GM18519 (cell line): ENCODE measurements around the gene NSUN6.

ENCODE experiments used
- ATAC-seq: cut with Tn5 transposase; IDR thresholded peaks from one replicate; pipeline ENCODE4 v1.9.1; 2021; ENCODE audit warnings: mild to moderate bottlenecking, moderate library complexity; ENCODE audit not compliant: unreplicated experiment, low FRiP score

The NSUN6 gene

DNA sequence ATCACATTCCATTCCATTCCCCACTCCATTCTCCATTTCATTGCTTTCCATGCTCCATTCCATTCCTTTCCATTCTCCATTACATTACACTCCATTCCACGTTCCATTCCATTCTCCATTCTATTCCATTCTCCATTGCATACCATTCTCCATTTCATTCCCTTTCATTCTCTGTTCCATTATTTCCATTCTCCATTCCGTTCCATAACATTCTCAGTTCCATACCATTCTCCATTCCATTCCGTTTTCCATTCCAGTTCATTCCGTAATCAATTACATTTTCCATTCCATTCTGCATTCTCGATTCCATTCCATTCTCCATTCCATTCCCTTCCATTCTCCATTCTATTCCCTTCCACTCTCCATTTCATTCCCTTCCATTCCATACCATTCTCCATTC is 86.4 kb downstream of the NSUN6 start:
- ATAC-seq: no peak

DNA sequence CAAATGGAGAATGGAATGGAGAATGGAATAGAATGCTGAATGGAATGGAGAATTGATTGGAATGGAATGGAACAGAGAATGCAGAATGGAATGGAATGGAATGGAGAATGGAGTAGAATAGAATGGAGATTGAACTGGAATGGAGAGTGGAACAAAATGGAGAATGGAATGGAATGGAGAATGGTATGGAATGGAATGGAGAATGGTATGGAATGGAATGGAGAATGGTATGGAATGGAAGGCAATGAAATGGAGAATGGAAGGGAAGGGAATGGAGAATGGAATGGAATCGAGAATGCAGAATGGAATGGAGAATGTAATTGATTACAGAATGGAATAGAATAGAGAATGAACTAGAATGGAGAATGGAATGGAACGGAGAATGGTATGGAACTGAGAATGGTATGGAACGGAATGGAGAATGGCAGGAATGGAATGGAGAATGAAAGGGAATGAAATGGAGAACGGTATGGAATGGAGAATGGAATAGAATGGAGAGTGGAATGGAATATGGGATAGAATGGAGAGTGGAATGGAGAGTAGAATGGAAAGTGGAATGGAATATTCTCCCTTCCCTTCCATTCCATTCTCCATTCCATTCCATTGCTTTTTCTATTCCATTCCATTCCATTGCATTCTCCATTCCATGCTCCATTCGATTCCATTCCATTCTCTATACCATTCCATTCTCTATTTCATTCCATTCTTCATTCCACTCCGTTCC is 88.2 kb downstream of the NSUN6 start:
- no peak for ATAC-seq

DNA sequence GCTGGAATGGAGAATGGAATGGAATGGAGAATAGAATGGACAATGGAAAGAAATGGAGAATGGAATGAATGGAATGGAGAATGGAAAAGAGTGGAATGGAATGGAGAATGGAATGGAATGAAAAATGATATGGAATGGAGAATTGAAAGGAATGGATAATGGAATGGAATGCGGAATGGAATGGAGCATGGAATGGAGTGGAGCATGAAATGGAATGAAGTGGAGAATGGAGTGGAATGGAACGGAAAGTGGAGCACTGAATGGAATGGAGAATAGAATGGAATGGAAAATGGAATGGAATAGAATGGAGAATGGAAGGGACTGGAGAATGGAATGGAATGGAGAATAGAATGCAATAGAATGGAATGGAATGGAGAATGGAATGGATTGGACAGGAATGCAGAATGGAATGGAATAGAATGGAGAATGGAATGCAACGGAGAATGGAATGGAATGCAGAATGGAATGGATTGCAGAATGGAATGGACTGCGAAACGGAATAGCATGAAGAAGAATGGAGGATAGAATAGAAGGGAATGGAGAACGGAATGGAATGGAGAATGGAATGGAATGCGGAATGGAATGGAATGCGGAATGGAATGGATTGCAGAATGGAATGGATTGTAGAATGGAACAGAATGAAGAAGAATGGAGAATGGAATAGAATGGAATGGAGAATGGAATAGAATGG is 89.4 kb downstream of the NSUN6 start:
- ATAC-seq: no peak

DNA sequence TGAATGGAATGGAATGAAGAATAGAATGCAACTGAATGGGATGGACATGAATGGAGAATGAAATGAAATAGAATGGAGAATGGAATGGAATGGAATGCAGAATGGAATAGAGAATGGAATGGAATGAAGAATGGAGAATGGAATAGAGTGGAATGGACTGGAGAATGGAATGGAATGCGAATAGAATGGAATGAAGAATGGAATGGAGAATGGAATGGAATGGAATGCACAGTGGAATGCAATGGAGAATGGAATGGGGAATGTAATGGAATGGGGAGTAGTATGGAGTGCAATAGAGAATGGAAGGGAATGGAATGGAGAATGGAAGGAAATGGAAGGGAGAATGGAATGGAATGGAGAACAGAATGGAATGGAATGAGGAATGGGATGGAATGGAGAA is 93.4 kb downstream of the NSUN6 start:
- no peak for ATAC-seq

DNA sequence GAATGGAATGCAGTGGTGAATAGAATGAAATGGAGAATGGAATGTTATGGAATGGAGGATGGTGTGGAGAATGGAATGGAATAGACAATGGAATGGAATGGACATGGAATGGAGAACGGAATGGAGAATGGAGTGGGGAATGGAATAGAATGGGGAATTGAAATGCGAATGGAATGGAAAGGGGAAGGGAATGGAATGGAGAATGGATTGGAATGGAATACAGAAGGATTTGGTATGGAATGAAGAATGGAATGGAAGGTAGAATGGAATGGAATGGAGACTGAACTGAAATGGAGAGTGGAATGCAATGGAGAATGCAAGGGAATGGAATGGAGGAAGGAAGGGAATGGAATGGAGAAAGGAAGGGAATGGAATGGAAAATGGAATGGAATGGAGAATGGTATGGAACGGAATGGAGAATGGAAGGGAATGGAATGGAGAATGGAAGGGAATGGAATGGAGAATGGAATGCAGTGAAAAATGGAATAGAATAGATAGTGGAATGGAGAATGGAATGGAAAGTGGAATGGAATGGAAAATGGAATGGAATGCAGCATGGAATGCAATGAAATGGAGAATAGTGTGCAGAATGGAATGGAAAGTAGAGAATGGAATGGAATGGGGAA is 94.8 kb downstream of the NSUN6 start:
- ATAC-seq: no peak

DNA sequence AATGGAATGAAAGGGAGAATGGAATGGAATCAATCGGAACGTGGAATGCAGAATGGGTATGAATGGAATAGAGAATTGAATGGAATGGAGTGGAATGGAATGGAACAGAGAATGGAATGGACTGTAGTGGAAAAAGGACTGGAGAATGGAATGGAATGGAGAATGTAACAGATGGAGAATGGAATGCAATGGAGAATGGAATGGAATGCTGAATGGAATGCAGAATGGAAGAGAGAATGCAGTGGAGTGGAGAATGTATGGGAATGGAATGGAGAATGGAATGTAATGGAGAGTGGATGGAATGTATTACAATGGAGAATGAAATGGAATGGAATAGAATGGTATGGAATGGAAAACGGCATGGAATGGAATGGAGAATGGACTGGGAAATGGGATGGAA is 96.9 kb downstream of the NSUN6 start:
- ATAC-seq: no peak

DNA sequence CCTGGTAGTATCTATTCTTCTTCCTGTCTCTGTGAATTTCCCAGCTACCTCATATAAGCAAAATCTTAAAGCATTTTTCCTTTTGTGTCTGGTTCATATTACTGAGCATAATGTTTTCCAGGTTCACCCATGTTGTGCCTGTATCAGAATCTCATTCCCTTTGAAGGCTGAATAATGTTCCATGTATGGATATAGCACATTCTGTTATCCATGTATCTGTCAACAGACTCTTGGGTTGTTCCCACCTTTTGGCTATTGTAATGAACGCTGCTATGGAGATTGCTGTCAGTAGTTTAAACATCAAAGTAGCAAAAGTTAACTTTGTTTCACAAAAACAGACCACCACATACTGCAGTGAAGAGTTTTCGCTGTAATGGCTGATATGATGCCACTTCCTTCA is 99.9 kb downstream of the NSUN6 start:
- ATAC-seq: no peak

DNA sequence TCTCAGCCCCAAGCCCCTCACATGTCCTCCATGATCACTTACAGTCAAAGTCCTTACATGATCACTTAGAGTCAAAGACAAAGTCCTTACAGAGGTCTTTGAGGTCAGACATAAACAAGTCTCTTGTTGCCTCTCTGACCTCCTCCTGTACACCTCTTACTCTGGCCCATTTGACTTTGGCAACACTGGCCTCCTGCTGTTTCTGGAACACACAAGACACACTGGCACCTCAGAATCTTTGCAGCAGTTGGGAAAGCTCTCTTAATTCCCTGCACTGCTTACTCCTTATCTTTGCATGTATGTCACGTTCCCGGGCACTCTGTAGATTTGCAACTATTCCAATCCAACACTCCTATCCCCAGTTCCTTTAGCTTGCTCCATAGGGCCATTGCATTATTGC is 102.3 kb downstream of the NSUN6 start:
- ATAC-seq: no peak

DNA sequence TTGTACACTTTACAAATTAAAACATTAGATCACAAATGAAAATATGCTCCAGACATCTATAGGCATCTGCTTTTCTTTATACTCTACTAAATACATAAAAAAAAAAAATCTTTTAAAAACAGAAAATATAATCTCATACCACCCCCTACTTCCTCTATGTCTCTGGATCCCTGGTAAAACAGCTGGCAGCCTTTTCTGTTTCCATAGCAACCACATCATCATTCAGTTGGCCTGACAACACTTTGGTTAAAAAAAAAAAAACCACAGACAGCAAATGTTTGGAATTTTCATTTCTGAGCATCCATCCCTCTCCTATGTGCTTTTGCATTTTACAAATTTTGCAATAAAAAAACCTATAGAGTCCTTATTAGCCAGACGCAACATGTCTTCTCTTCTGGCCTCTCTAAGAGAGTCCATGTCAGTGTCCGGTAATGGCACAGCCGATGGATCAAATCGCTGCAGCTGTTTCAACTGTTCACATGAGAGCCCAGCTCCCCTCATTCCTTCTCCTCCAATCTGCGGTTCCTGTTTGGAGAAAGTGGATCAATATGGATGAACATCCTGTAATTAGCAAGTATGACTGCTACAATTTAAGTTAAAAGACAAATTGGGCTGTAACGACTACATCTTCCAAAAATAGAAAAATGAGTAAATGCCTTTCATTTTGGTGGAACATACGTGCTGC is 105.6 kb downstream of the NSUN6 start:
- ATAC-seq: no peak

DNA sequence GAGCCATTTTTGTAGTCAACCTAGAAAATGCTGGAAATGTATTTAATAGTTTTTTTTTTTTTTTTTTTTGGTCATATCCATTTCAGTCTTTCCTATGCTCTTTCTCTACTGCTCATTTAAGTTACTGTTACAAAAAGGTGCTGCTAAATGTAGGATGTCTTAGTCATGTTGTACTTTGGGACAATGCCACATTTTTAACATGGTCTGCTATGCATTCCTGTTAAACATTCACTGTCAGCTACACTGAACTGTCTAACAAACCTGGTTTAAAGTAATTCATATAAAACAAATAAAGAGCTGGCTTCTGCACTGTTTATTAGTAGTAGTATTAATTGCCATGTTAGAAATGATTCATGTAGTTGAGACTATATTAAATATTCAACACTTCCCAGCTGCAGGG is 108.6 kb downstream of the NSUN6 start:
- ATAC-seq: no peak

DNA sequence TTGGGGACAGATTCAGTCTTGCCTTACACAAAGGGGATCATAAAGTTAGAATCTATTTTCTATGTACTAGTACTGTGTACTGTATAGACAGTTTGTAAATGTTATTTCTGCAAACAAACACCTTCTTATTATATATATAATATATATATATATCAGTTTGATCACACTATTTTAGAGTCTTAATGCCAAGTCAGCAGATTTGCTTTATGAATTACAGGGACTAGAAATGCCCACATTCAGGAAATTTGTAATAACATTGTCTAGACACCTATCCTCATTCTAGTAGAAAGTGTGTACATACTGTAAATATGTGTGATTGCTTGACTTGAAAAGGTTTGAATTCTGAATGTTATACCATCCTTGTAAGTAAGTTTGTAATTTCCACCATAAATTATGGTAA is 111.2 kb downstream of the NSUN6 start:
- no peak for ATAC-seq

DNA sequence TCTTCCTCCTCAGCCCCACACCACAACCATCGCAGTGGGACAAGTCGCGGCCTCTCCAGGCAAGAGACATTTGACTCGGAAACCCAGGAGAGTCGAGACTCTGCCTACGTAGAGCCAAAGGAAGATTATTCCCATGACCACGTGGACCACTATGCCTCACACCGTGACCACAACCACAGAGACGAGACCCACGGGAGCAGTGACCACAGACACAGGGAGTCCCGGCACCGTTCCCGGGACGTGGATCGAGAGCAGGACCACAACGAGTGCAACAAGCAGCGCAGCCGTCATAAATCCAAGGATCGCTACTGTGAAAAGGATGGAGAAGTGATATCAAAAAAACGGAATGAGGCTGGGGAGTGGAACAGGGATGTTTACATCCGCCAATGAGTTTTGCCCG is 112.1 kb downstream of the NSUN6 start:
- no peak for ATAC-seq

DNA sequence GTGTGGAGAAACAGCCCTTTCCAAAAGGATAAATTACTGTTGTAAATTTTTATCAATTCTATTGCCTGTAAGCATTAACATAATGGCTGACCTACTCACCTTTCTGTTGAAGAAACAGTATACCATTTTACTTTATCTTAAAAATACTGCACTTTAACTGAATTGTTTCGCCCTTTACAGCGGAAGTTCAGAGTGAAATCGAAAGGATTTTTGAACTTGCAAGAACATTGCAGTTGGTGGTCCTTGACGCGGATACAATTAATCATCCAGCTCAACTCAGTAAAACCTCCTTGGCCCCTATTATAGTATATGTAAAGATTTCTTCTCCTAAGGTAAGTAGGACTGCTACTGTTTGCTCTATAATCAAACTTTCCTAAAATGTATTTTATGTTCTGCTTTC is 117.5 kb downstream of the NSUN6 start:
- no peak for ATAC-seq

DNA sequence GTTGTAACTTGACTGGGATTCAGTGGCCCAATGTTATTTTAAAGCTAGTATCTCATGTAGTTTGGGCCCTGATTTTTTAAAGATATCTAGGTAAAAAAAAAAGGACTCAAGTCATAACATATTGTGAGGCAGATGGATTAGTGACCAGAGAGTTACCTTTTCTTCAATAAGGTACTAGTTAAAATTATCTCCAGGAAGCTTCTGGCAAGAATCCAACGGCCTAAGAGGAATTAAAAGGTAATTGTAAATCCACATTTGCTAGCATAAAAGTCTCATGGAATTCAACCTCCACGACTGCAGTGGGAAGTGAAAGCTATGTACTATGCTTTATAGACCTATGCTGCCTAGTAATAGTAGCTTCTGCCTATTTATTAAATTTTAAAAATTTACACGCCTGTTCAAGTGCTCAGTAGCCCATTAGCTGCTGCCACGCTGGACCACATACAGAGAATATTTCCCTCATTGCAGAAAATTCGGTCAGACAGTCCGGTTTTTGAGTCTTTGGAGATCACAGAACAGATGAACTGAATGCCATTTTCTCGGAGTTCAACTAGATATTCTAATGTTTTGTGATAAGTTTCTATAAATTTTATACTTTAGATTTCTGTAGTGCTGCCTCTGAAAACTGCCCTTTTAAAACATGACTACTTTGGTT is 118.4 kb downstream of the NSUN6 start:
- ATAC-seq: no peak

DNA sequence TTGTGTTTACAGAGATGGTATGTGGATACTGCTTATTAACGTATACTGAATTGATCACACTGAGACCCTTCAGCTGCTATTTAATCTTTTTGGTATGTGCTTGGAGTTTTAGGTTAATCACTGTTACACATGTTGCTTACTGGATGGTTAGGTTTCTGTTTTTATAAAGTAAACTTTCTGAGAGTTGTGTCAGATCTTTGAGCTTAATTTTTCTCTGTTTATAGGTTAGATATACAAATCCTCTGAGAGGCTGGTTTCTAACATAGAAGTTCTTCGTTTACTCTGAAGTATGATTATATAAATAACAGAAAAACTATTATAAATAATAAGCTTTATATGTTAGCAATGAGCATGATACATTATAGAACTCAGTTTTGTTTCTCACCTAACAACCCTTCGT is 123.1 kb downstream of the NSUN6 start:
- ATAC-seq: no peak

DNA sequence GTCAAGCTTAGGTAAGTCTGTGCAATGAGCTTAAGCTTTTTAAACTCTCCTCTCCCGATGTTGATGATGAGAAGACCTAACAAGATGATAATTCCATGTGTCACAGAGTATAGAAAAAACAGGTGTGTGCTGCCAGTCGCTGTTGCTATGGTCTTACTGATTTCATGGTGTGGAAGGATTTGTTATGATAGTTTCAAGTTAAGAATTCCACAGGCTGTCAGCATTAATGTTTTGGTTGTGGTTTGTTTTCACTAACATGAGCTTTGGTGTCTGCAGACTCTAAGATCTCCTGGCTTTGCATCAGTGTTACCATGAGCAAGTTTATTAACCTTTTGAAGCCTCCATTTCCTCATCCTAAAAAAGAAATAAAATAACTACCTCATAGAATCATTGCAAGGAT is 123.7 kb downstream of the NSUN6 start:
- no peak for ATAC-seq

DNA sequence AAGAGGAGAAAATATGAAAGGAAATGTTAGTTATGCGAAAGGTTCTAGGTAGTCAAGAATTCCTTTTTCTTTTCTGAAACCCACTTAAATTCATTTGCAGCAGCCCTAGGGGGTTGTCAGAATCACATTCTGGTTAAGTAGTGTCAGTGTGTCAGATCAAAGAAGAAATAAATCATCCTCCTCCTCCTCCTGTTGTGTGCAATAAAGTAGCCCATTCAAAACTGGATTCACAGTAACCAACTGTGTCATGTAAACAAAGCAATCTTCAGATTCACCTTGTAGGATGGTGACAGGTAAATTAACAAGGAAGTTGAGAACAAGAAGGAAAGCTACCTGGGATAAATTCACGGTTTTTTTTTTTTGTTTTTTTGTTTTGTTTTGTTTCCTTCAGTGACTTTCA is 127.5 kb downstream of the NSUN6 start:
- ATAC-seq: no peak

DNA sequence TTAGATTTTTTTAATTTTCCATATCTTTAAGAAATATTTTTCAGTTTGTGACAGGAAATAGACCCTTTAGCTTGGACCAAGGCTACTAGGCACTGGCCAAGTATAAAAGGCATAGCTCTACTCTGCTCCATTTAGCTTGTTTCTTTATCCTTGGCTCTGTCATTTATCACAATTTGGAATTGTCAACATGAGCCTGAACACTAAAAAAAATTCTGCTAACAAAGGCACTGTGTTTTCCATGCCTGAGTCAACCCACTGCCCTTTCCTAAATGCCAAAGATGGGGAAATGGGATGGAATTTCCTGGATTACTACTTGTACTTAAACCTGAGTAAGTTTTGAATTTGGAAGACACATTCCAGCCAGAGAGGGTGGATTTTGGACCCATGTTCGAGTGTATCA is 128.4 kb downstream of the NSUN6 start:
- no peak for ATAC-seq

DNA sequence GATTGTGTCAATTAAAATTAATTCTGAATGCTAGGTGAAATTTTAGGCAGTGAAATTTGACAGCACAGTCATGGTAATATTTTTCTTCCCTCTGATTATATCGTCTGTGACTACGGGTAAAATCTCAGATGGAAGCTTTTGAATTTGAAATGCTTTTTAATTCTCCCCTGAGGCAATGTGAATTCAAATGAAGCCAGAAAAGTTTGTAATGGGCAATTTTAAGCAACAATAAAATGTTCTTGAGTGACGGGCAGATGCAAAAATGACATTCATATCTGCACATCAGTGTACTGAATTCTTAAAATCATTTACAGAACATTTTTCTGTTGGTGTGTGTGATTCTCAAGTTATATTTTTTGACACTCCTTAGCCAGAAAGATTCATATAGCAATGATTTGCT is 134.5 kb downstream of the NSUN6 start:
- no peak for ATAC-seq

DNA sequence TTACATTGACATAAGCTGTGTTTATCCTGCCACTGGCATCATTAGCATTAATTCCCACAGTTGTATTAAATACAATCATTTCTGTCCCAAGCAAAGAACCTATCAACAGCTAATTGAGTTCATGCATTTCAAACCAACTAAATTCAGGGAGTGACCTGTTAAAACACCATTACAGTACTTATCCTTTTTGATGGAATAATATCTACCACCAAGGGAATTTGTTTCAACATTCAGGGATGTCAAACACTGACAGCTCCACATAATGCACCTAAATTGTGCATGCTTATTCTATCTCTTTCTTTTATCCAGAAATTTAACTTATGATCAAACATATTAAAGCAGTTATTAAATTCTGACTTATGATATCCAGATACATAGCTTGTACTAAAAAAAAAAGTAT is 136.8 kb downstream of the NSUN6 start:
- no peak for ATAC-seq

DNA sequence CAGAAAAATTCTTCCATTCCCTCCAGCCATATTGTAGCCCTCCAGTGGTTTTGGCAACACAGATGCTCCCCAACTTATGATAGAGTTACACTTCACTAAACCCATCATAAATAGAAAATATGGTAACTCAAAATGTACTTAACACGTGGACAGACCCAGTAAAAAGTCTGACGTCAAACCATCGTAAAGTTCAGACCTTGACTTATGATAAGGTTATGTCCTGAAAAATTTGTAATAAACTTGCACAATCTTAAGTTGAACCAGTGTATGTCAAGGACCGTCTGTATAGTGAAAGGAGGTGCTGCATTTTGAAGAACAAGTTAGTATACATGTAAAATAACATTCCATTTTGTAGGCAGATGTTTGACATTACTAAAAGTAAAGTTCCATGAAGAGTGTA is 142.8 kb downstream of the NSUN6 start:
- ATAC-seq: no peak
